Right lobe of liver (tissue), 4 donors: ENCODE measurements around the gene PRKAR1B.

ENCODE experiments used
- POLR2A ChIP-seq: fragments of 450-650 bp; IDR thresholded peaks from one replicate; pipeline ENCODE4 v1.6.1; 2017; ENCODE audit warnings: antibody characterized with exemption, mild to moderate bottlenecking
- TF ChIP-seq, protein P1 (sequence below), 4 donors: fragments of 200-600 bp in 3 of 4; fragments of 450-650 bp in 1 of 4; IDR thresholded peaks; one replicate each; pipeline versions ENCODE4 v1.5.1 to v1.8.0; 2016 to 2022; ENCODE audit warnings: antibody characterized with exemption in 4 of 4, mild to moderate bottlenecking in 2 of 4
- donor health status: DM: no; HTN: no; CAD: no.
- donor health status: DM: no; HTN: no; CAD: no.
- donor health status: DM: no; HTN: yes; CAD: no.

DNA sequence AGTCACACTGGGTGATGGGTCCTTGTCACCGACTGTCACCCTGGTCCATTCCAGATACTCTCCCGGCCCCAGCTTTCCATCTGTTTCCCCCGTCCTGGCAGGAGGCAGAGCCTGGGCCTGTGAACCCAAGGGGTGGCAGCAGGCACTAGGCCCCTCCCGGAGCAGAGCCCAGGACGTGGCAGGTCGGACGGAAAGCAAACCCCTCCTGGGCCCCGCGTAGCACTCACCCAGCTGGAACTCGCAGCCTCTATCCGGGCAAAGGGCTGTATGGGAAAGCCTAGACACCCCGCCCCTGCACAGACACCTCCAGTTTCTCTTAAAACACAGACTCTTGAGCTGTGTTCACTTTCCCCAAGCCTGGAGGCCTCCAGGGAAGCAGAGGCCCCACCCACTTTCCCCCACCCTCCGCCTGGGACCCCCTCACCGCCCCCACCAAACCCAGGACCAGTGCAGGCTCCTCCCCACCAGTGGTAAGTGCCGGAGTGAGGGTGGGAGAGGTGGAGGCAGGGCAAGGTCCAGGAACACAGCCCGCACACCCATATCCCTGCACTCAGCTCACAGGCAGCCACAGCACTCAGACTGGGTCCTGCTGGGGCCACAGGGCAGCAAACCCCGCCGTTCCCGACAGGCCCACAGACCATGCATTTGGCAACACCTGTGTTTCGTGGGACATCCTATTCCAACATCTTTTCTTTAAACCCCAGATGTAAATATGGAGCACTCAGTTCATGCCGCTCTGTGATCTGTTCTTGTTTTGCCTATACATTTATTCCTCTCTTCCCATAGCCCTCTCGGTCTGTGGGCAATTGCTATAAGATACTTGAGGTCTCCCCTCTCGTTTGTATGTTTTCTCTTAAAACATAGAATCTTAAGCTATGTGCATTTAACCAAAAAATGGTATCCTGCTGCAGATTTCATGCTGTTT, 109.2 kb downstream of the PRKAR1B start:
- no peak for TF ChIP-seq POLR2A
- TF ChIP-seq, protein P1, sequence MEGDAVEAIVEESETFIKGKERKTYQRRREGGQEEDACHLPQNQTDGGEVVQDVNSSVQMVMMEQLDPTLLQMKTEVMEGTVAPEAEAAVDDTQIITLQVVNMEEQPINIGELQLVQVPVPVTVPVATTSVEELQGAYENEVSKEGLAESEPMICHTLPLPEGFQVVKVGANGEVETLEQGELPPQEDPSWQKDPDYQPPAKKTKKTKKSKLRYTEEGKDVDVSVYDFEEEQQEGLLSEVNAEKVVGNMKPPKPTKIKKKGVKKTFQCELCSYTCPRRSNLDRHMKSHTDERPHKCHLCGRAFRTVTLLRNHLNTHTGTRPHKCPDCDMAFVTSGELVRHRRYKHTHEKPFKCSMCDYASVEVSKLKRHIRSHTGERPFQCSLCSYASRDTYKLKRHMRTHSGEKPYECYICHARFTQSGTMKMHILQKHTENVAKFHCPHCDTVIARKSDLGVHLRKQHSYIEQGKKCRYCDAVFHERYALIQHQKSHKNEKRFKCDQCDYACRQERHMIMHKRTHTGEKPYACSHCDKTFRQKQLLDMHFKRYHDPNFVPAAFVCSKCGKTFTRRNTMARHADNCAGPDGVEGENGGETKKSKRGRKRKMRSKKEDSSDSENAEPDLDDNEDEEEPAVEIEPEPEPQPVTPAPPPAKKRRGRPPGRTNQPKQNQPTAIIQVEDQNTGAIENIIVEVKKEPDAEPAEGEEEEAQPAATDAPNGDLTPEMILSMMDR (IDR thresholded peaks at IDR 0.05) = no peak
